HG03095 (cell line): ENCODE data around the gene RAB11FIP3.

Experiments
- ATAC-seq: cut with Tn5 transposase; IDR thresholded peaks from one replicate; pipeline ENCODE4 v1.9.1; 2021; ENCODE audit warnings: moderate library complexity; ENCODE audit not compliant: unreplicated experiment

The RAB11FIP3 gene

GRCh38 chr16:528111-529011 lies 102.9 kb downstream of the RAB11FIP3 start:
- ATAC-seq, result no peak

DNA sequence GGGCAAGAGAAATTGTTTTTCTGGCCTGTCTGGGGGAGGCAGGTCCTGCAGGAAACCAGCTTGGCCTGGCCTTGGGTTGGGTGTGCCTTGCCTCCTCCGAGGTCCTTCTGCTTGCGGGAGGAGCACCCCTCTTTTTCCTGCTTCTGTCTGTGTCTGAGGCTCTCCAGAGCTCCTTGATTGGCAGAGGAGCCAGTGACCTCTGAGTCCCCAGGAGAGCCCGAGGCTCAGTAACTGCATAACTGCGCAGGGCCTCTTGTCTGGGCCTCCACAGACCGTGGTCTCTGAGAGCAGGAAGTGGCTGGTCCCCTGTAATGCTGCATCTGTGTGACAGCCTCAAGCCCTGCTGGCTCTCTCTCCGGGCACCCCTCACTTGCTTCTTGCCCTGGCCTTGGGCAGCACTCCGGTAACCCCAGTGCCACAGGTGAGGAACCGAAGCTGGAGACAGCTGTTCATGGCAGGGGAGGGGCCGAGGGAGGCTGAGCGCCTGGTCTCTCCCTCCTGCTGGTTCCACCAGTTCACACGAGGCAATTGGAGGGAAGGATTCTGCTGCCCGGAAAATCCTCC lies 103.6 kb downstream of the RAB11FIP3 start:
- ATAC-seq, result no peak

DNA sequence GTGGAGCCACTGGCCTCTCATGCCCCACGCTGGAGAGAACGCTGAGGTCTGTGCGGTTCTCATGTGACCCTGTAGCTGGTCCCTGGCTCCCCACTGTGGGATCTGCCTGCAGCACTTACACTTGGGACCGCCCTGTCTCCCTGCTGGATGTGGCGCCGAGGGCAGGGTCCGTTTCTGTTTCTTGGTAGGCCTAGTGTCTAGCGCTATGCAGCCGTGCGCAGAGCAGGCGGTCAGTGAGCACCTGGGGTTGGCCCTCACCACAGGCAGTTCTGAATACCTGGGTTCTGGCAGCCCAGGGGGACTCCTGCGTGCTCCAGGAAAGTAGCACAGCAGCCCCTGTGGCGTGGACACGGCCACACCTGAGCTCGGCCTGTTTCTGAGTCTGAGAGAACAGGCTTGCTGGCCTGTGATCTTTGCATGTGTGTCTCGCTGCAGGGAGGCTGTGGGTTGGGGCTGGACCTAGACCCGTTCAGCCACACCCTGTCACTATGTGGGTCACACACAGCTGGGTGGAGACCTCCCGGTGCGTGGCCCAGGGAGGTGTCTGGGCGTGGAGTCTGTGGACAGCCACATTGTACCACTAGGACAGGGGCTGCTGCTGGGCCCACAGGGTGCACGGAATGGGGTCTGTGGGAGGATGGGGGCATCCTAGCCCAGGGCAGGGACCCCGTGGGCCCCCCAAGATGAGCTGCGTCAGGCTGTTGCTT lies 104.8 kb downstream of the RAB11FIP3 start:
- no peak for ATAC-seq

- no peak for ATAC-seq
Measured at GRCh38 chr16:531494-532125, 106.2 kb downstream of the RAB11FIP3 start.

DNA sequence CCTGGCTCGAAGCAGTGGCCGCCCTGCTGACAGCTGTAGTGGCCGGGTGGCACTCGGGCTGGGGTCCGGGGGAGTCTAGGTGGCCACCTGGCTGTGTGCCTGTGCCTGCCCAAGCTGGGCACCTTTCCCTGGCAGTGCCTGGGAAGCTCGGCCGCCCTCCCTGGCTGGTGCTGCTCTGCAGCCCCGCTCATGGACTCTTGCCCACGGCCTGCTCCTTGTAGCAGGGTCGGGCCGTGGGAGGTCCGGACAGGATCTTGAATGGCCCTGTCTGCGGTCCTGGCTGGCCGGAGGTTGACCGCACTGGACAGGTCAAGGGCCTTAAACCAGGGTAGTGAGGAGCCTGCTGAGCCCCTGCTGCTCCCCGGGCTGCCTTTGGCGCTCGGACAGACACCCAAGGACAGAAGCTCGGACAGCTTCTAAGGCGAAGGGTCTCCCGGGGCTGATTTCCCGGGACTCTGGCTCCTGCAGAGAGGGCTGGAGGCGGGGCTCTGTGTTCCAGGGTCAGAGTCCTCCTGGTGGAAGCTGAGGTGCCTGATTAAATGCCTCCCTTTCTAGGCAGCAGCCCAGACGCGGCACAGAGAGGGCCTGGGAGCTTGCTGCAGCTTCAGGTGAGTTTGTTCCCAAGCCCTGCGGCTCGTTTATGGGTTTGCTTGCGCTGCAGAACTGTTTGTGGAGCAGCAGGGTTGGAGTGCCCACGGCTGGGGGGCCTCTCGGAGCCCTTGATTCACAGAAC lies 108.1 kb downstream of the RAB11FIP3 start:
- no peak for ATAC-seq

DNA sequence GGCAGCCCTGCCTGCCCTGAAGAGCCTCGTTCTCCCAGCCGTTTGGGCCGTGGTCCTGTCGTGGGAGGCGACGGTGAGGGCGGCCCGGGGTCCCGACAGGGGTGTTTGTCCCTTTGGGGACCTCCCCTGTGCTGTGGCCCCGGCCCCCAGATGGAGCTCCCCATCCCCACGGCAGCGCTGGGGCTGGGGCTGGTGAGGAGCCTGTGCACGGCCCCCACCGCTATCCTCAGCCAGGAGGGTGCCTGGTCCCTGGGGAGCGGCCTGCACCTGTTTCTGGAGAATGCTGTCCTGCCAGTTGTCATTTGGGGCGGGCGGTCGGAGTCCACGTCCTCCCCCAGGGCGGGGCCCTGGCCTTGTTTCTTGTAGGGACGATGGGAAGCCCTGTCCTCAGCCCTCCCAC lies 108.7 kb downstream of the RAB11FIP3 start:
- no peak for ATAC-seq

DNA sequence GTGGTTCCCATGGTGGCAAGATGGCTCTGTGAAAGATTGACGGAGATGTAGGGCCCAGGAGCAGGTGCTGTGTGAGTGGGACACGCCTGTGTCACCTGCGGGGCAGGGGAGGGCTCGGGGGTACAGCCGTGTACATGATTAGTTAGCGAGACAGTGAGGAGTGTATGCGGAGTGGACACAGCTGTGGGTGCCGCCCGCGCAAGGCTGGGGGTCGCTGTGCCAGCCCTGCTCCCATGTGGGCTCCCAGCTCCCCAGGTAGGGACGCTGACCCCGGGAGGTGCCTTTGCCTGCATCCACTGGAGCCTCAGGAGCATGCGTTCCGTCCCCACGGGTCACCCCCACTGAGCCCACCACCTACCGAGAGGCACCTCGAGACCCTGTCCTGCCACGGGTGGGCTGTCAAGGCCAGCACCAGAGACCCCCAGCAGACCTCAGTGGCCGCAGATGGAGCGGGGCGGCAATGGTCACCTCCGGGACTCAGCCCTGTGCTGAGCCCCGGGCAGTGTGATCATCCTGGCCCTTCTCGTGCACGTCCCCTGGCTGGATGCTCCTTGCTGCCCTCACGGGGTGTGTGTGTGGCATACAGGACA lies 109.5 kb downstream of the RAB11FIP3 start:
- ATAC-seq, result no peak

GRCh38 chr16:535446-536405 lies 110.3 kb downstream of the RAB11FIP3 start:
- ATAC-seq, result no peak

GRCh38 chr16:536746-537145 lies 111.3 kb downstream of the RAB11FIP3 start:
- no peak for ATAC-seq

- ATAC-seq, result no peak
Measured at GRCh38 chr16:537415-538335, 112.2 kb downstream of the RAB11FIP3 start.

DNA sequence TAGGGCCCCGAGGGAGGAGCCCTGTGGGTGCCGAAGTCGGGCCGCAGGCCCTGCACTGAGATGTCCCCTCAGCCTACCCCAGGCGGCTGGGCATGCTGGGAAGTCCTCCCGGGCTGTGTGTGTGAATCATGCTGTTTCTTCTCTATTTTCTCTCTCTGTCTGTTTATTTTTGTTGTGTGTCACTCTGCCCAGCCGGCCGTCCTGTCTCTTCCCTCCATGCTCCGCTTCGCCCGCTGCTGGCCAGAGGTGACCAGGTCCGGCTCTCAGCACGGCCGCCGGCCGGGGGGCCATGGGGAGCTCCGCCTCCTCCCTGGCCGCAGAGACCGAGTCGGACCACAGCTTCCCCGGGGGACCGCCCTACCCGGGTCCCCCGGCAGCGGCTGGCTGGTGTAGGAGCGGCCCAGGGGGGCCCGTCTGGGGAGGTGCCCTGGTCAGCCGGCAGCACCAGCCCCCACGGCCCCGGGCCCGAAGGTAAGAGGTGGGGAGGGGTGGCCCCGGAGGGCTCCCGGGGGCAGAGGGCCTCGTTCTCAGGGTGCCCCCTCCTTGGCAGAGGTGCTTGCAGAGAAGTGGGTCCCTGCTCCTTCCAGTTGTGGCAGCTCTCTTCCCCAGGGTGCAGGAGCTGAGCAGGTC lies 114.6 kb downstream of the RAB11FIP3 start:
- ATAC-seq, result no peak

GRCh38 chr16:540645-541340 lies 115.3 kb downstream of the RAB11FIP3 start:
- no peak for ATAC-seq

DNA sequence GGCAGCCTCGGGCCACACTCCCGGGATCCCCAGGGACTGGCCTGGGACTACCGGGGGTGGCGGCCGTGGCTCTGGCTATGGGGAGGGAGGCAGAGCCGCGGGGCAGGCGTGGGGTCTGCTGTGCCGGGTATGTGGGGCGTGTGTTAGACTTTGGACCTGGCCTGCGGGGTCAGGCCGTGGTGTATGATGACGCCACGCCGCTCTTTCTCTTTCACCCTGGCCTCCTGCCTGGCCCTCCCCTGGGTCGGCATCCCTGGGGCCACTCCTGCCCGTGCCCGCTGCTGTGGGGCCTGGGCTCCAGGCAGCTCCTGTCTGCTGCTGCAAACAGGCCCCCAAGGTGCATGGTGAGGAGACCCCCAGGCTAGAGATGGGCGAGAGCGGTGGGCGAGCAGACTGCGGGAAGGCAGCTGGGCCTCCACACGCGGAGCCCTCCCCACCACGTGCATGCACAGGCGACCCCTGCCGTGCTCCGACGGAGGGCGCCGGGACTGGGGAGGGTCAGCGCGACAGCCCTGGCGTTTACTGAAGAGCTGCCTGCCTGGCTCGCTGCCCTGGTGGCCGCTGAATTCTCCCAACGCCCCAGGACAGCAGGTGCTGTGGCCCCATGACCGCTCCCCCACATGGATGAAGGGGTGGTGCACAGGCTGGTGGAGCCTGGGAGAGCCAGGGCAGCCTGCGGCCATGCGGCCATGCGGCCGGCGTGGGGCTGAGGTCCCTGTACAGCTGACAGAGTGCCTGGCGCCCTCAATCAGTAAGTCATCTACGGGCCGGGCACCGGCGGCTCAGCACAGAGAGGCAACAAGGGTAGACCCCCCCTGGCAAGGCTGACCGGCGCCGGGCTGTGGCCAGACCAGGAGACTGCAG lies 118.1 kb downstream of the RAB11FIP3 start:
- ATAC-seq, result no peak

GRCh38 chr16:544517-544916 lies 119.1 kb downstream of the RAB11FIP3 start:
- ATAC-seq, result no peak

GRCh38 chr16:546909-547770 lies 121.7 kb downstream of the RAB11FIP3 start:
- ATAC-seq, result no peak
